SU-DHL-6 (cell line): ENCODE results near the gene EXOC3L4.
"Not testable (repeated sequence)": the region's sequence is repeated elsewhere in the genome, so short reads cannot be mapped to it uniquely, and the experiment has no call there.

Experiments used
- H2AFZ ChIP-seq: fragments of 200-600 bp; sonication (generic); 2 replicates; pipeline ENCODE4 v1.6.1; 2014; ENCODE audit warnings: low read depth, mild to moderate bottlenecking, moderate library complexity, mixed read lengths, antibody characterized with exemption, low read length; ENCODE audit not compliant: severe bottlenecking
- H3F3A ChIP-seq: fragments of 200-600 bp; shearing (Covaris generic); 2 replicates; pipeline ENCODE4 v1.6.0; 2016; ENCODE audit warnings: antibody characterized with exemption, mild to moderate bottlenecking; ENCODE audit not compliant: insufficient read depth
- H3K27ac ChIP-seq: fragments of 200-600 bp; sonication (generic); 2 replicates; pipeline ENCODE4 v1.5.1; 2016; ENCODE audit warnings: low read depth, mild to moderate bottlenecking, low read length, moderate library complexity, mixed read lengths
- H3K27me3 ChIP-seq: fragments of 200-600 bp; sonication (generic), shearing (Covaris generic); 2 replicates; pipeline ENCODE4 v1.6.0; 2014; ENCODE audit warnings: mild to moderate bottlenecking, low read length
- H3K36me3 ChIP-seq: fragments of 200-600 bp; sonication (generic); 2 replicates; pipeline ENCODE4 v1.6.1; 2014; ENCODE audit warnings: mild to moderate bottlenecking, low read length, mixed read lengths
- H3K4me2 ChIP-seq: fragments of 300-600, 200-600 bp; shearing (Covaris generic), sonication (generic); 2 replicates; pipeline ENCODE4 v1.6.0; 2014; ENCODE audit warnings: low read length, low read depth, mild to moderate bottlenecking; ENCODE audit not compliant: poor library complexity, severe bottlenecking
- H3K4me3 ChIP-seq: fragments of 200-600 bp; sonication (generic); 2 replicates; pipeline ENCODE4 v1.5.1; 2014; ENCODE audit warnings: antibody characterized with exemption, low read length, mild to moderate bottlenecking, mixed read lengths; ENCODE audit not compliant: insufficient read depth, poor library complexity, severe bottlenecking
- H3K79me2 ChIP-seq: fragments of 200-600 bp; sonication (generic); 2 replicates; pipeline ENCODE4 v1.6.1; 2014; ENCODE audit warnings: mild to moderate bottlenecking, low read length, moderate library complexity; ENCODE audit not compliant: insufficient read depth
- H3K9ac ChIP-seq: fragments of 200-600 bp; sonication (generic); 2 replicates; pipeline ENCODE4 v1.7.0; 2014; ENCODE audit warnings: mild to moderate bottlenecking, low read length
- H3K9me2 ChIP-seq: fragments of 200-600 bp; sonication (generic); replicated peaks from 2 replicates; pipeline ENCODE4 v1.6.1; 2014; ENCODE audit warnings: low read length; ENCODE audit not compliant: insufficient read depth
- H3K9me3 ChIP-seq: fragments of 200-600 bp; sonication (generic); 2 replicates; pipeline ENCODE4 v1.6.1; 2014; ENCODE audit warnings: low read length, mixed read lengths; ENCODE audit not compliant: insufficient read depth
- H4K20me1 ChIP-seq: fragments of 200-600 bp; sonication (generic); 2 replicates; pipeline ENCODE4 v1.6.1; 2014; ENCODE audit warnings: low read depth, mild to moderate bottlenecking, antibody characterized with exemption, low read length, moderate library complexity, mixed read lengths
- CTCF ChIP-seq: fragments of 200-600 bp; sonication (generic); IDR thresholded peaks from one replicate; pipeline ENCODE4 v1.5.1; 2017; ENCODE audit warnings: antibody characterized with exemption, mild to moderate bottlenecking, low read length, moderate library complexity; ENCODE audit not compliant: insufficient read depth, poor library complexity, severe bottlenecking
- EZH2phosphoT487 ChIP-seq: fragments of 200-600 bp; sonication (generic), shearing (Covaris generic); conservative IDR thresholded peaks from 2 replicates; pipeline ENCODE4 v1.6.1; 2018; ENCODE audit warnings: mild to moderate bottlenecking, antibody characterized with exemption, low read length, moderate library complexity, mixed read lengths

The EXOC3L4 gene

GRCh38 chr14:103094406-103095209 lies at the start of gene EXOC3L4:
EXOC3L4 (plus strand) TSS chr14:103094725; CDS start chr14:103100220, 5,495 bp downstream.
- Histone ChIP-seq H3K36me3 (no peaks in the 10 kb centered on the region), H3K27me3 (no peaks in the 10 kb centered on the region), H3K79me2 (no peaks in the 10 kb centered on the region), H3K4me2 (no peak within 1 kb of the TSS), H2AFZ (no peak within 1 kb of the TSS), H3K27ac (no peak within 1 kb of the TSS), H3K9ac (no peak within 1 kb of the TSS), H3K4me3 (no peak within 1 kb of the TSS), H3K9me2 (no peaks in the 10 kb centered on the region), H4K20me1 (no peaks in the 10 kb centered on the region), H3K9me3 (no peaks in the 10 kb centered on the region), H3F3A (no peaks in the 10 kb centered on the region)
- no peak for TF ChIP-seq CTCF
- TF ChIP-seq EZH2phosphoT487 = no peak

- no peak overlapping the region for H3K9ac ChIP-seq
These were observed 49.1 kb upstream of the EXOC3L4 start for GRCh38 chr14:103045371-103045869.

GRCh38 chr14:103047453-103047852 lies 47.1 kb upstream of the EXOC3L4 start:
- not testable (repeated sequence) for H4K20me1 ChIP-seq, H3K27ac ChIP-seq, H3K36me3 ChIP-seq, H3K9ac ChIP-seq, H3K9me3 ChIP-seq, H3K4me3 ChIP-seq, H3K4me2 ChIP-seq, H2AFZ ChIP-seq, H3K79me2 ChIP-seq, H3F3A ChIP-seq, H3K27me3 ChIP-seq, H3K9me2 ChIP-seq

More at GRCh38 chr14:103045371-103045869, 49.1 kb upstream of the EXOC3L4 start:
- Histone ChIP-seq H3K4me2 (no peak overlapping the region), H3K4me3 (no peak overlapping the region), H3K36me3 (no peaks in the 10 kb centered on the region), H2AFZ (no peak overlapping the region), H3F3A (no peaks in the 10 kb centered on the region), H3K79me2 (no peaks in the 10 kb centered on the region), H3K9me2 (no peaks in the 10 kb centered on the region), H3K27ac (no peak overlapping the region), H3K27me3 (no peaks in the 10 kb centered on the region), H4K20me1 (no peaks in the 10 kb centered on the region), H3K9me3 (no peaks in the 10 kb centered on the region)
- TF ChIP-seq EZH2phosphoT487 (no peak), CTCF (no peak)

- Histone ChIP-seq H3K79me2 (no peaks in the 10 kb centered on the region), H3K9me3 (no peaks in the 10 kb centered on the region), H2AFZ (no peak overlapping the region), H3K27ac (no peak overlapping the region), H3K9me2 (no peaks in the 10 kb centered on the region), H3K9ac (no peak overlapping the region), H3K27me3 (no peaks in the 10 kb centered on the region), H3K4me3 (no peak overlapping the region), H4K20me1 (no peaks in the 10 kb centered on the region), H3F3A (no peaks in the 10 kb centered on the region), H3K36me3 (no peaks in the 10 kb centered on the region), H3K4me2 (no peak overlapping the region)
- no peak for TF ChIP-seq CTCF
- TF ChIP-seq EZH2phosphoT487 = no peak
These were observed 43.6 kb upstream of the EXOC3L4 start for GRCh38 chr14:103050935-103051334.
